Esophagus muscularis mucosa (tissue), 4 donors: ENCODE results near the gene TPRN. TPM values are rescaled to one million over a fixed set of nuclear protein-coding genes. Genes with fewer than 3 reads are reported as not detected.

ENCODE experiments used
- DNase-seq: peaks from one replicate; pipeline ENCODE4 v3.0.0-alpha.2; 2017; ENCODE audit errors: extremely low spot score
- H3K27ac ChIP-seq, 4 donors: fragments of 200-600 bp; sonication (generic); replicated peaks in 1 of 4; 1 replicate in 3 of 4; 2 replicates in 1 of 4; pipeline ENCODE4 v1.5.1; 2016 to 2019; ENCODE audit warnings: mild to moderate bottlenecking in 1 of 4
- H3K27me3 ChIP-seq, 4 donors: fragments of 200-600 bp; sonication (generic); one replicate each; pipeline versions ENCODE4 v1.5.1 to v1.6.0; 2016 to 2019
- H3K36me3 ChIP-seq, 4 donors: fragments of 200-600 bp; sonication (generic); one replicate each; pipeline ENCODE4 v1.5.1; 2016 to 2019
- H3K4me1 ChIP-seq, 4 donors: fragments of 200-600 bp; sonication (generic); one replicate each; pipeline ENCODE4 v1.5.1; 2016 to 2019
- H3K4me3 ChIP-seq, 4 donors: fragments of 200-600 bp; sonication (generic); 1 replicate in 2 of 4; 2 replicates in 2 of 4; pipeline ENCODE4 v1.5.1; 2016 to 2019; ENCODE audit warnings: mild to moderate bottlenecking in 4 of 4, moderate library complexity in 1 of 4
- H3K9me3 ChIP-seq, 4 donors: fragments of 200-600 bp; sonication (generic); 1 replicate in 3 of 4; 2 replicates in 1 of 4; pipeline ENCODE4 v1.5.1; 2016 to 2019
- EP300 ChIP-seq: sonication (generic); formaldehyde crosslinking; IDR thresholded peaks from one replicate; pipeline ENCODE4 v1.6.1; 2017; ENCODE audit warnings: antibody characterized with exemption
- POLR2A ChIP-seq: fragments of 450-650 bp; IDR thresholded peaks from one replicate; pipeline ENCODE4 v1.6.1; 2017; ENCODE audit warnings: antibody characterized with exemption, moderate library complexity, mild to moderate bottlenecking, low read depth
- POLR2AphosphoS5 ChIP-seq, 2 donors: sonication (generic); formaldehyde crosslinking; IDR thresholded peaks; one replicate each; pipeline ENCODE4 v1.6.1; 2017; ENCODE audit warnings: antibody characterized with exemption in 2 of 2
- WGBS: methylation state at CpG from one replicate; pipeline ENCODE4 v1.1.5; 2018; 5-methylcytosine and 5-hydroxymethylcytosine counted together
- intact Hi-C: fragments of 100-400 bp; cut with DNase I; formaldehyde crosslinking; loops from one replicate; pipeline ENCODE4 v1.15.1; 2023
- total RNA-seq, 4 donors: library from RNA; depleted of rRNA; stranded (reverse); fragments of >200 nt; gene quantifications; one replicate each; pipeline versions ENCODE4 v1.1.0 to v1.2.1, GENCODE V29; 2016
- TF ChIP-seq, protein P1 (sequence below), 3 experiments: fragments of 200-600 bp in 2 of 3; fragments of 450-650 bp in 1 of 3; sonication (generic) in 2 of 3; IDR thresholded peaks; one replicate each; pipeline ENCODE4 v1.5.1; 2017 to 2019; ENCODE audit warnings: antibody characterized with exemption in 3 of 3, mild to moderate bottlenecking in 2 of 3, moderate library complexity in 1 of 3

TPRN gene
- total RNA-seq, 4 donors from 2014 or later: 4.1 to 12.6 (median 7.7) TPM

GRCh38 chr9:137147091-137147792 is 53.3 kb downstream of the TPRN start:
- H3K27ac ChIP-seq: no peak overlapping the region
- no peaks in the 10 kb centered on the region for H3K36me3 ChIP-seq
- H3K4me3 ChIP-seq: no peak overlapping the region
- intact Hi-C loops: no loop called here
- TF ChIP-seq POLR2A (no peak), EP300 (no peak), POLR2AphosphoS5 (IDR thresholded peaks at IDR 0.05) (no peak)
- TF ChIP-seq, protein P1, sequence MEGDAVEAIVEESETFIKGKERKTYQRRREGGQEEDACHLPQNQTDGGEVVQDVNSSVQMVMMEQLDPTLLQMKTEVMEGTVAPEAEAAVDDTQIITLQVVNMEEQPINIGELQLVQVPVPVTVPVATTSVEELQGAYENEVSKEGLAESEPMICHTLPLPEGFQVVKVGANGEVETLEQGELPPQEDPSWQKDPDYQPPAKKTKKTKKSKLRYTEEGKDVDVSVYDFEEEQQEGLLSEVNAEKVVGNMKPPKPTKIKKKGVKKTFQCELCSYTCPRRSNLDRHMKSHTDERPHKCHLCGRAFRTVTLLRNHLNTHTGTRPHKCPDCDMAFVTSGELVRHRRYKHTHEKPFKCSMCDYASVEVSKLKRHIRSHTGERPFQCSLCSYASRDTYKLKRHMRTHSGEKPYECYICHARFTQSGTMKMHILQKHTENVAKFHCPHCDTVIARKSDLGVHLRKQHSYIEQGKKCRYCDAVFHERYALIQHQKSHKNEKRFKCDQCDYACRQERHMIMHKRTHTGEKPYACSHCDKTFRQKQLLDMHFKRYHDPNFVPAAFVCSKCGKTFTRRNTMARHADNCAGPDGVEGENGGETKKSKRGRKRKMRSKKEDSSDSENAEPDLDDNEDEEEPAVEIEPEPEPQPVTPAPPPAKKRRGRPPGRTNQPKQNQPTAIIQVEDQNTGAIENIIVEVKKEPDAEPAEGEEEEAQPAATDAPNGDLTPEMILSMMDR (IDR thresholded peaks at IDR 0.05): no peak
- no peak for DNase-seq
- peaks cover 0 to 86% (median 13%) of the 10 kb centered on the region in 4 donors for H3K27me3 ChIP-seq
- WGBS: 84% methylated on average over 23 of the region's 26 CpGs
- no peaks in the 10 kb centered on the region for H3K9me3 ChIP-seq
- H3K4me1 ChIP-seq: no peaks in the 10 kb centered on the region

DNA sequence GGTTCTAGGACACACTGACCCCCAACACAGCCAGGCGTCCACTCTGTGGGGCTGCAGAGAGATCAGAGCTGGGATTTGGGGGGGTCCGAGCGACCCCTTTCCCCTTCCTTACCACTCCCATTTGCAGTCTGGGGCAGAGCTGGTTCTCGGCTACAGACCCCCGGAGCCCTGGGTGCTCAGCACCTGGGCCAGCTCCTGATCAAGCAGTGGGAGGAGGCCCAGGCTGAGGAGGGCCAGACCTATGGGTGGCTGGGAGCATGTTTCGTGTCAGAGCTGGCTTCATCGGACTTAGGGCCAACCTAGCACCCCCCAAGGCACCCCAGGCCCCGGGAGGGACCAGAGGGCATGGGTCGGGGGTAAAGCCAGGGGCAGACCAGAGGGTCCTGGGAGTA is 54.0 kb downstream of the TPRN start:
- 83% methylated on average over 5 of the region's 9 CpGs for WGBS
- no peaks in the 10 kb centered on the region for H3K9me3 ChIP-seq
- TF ChIP-seq POLR2AphosphoS5 (IDR thresholded peaks at IDR 0.05) (no peak), EP300 (no peak), POLR2A (no peak)
- TF ChIP-seq, protein P1 (IDR thresholded peaks at IDR 0.05): no peak
- H3K4me3 ChIP-seq: no peak overlapping the region
- no peaks in the 10 kb centered on the region for H3K4me1 ChIP-seq
- no peaks in the 10 kb centered on the region for H3K36me3 ChIP-seq
- intact Hi-C loops: no loop called here
- H3K27ac ChIP-seq: no peak overlapping the region
- peaks cover 0 to 93% (median 19%) of the 10 kb centered on the region in 4 donors for H3K27me3 ChIP-seq
- no peak for DNase-seq

GRCh38 chr9:137145731-137146526 is 54.6 kb downstream of the TPRN start:
- Histone ChIP-seq H3K27ac (no peak overlapping the region), H3K27me3 (peaks cover 0 to 93% (median 25%) of the 10 kb centered on the region in 4 donors), H3K9me3 (no peaks in the 10 kb centered on the region), H3K4me3 (no peak overlapping the region), H3K36me3 (no peaks in the 10 kb centered on the region), H3K4me1 (no peaks in the 10 kb centered on the region)
- 51% methylated on average over 44 of the region's 49 CpGs for WGBS
- no peak for DNase-seq
- intact Hi-C loops: no loop called here
- TF ChIP-seq POLR2A (no peak), EP300 (no peak), POLR2AphosphoS5 (IDR thresholded peaks at IDR 0.05) (no peak)
- TF ChIP-seq, protein P1 (IDR thresholded peaks at IDR 0.05): no peak

DNA sequence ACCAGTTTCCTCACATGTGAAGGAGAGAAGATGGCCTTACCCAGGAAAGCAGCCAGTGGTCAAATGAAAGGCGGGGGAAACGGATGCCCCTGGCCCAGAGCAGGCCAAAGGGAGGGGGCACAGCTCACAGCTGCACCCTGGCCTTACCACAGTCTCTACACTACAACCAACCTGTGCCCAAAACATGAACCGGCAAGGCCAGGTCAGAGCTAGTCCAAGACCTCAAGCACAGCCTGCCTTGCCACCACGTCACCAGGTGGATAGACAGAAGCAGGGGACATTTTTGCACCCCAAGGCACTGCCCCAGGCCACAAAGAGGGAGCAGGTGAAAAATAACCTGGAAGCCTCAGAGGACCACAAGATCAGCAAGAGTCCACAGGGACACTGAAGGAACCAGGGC is 57.1 kb downstream of the TPRN start:
- Histone ChIP-seq H3K27ac (no peak overlapping the region), H3K9me3 (no peaks in the 10 kb centered on the region), H3K4me3 (no peak overlapping the region), H3K27me3 (peaks cover 0 to 93% (median 42%) of the 10 kb centered on the region in 4 donors), H3K36me3 (no peaks in the 10 kb centered on the region), H3K4me1 (peaks cover 3 to 12% (median 10%) of the 10 kb centered on the region in 4 donors)
- TF ChIP-seq EP300: no peak
- TF ChIP-seq, protein P1 (IDR thresholded peaks at IDR 0.05): no peak
- no peak for TF ChIP-seq POLR2A
- TF ChIP-seq POLR2AphosphoS5 (IDR thresholded peaks at IDR 0.05): no peak
- 29% methylated on average over 2 of the region's 4 CpGs for WGBS
- intact Hi-C loops: no loop called here
- DNase-seq: no peak
